Measurements from ENCODE around the gene RNF4.
"Not testable (repeated sequence)": the region's sequence is repeated elsewhere in the genome, so short reads cannot be mapped to it uniquely, and the experiment has no call there.

RNF4 gene

GRCh38 chr4:2461246-2461960 lies 7.5 kb upstream of the RNF4 start:
- Histone ChIP-seq H3K27me3 (ENCODE audit: insufficient read depth, low read length) (no peaks in the 10 kb centered on the region), H3K27ac (ENCODE audit: low read depth, low read length) (no peak overlapping the region), H2AFZ (ENCODE audit: low read length, unreplicated experiment) (no peak overlapping the region), H3K4me1 (ENCODE audit: control insufficient read depth, insufficient read depth, low read length, unreplicated experiment) (peaks cover 5% of the 10 kb centered on the region), H3K79me2 (ENCODE audit: control insufficient read depth, insufficient read depth, low read length, unreplicated experiment) (no peaks in the 10 kb centered on the region), H3K36me3 (ENCODE audit: insufficient read depth, low read length) (no peaks in the 10 kb centered on the region), H3K4me3 (ENCODE audit: low read depth, low read length) (no peak overlapping the region; the same call in 1 of the 2 replicates)

- Histone ChIP-seq H3K27ac (ENCODE audit: low read depth, low read length) (no peak overlapping the region), H3K4me1 (ENCODE audit: control insufficient read depth, insufficient read depth, low read length, unreplicated experiment) (peaks cover 8% of the 10 kb centered on the region), H3K4me3 (ENCODE audit: low read depth, low read length) (peak overlapping the region; percentile 78), H2AFZ (ENCODE audit: low read length, unreplicated experiment) (peak overlapping the region; percentile 70), H3K36me3 (ENCODE audit: insufficient read depth, low read length) (no peaks in the 10 kb centered on the region), H3K27me3 (ENCODE audit: insufficient read depth, low read length) (no peaks in the 10 kb centered on the region), H3K79me2 (ENCODE audit: control insufficient read depth, insufficient read depth, low read length, unreplicated experiment) (no peaks in the 10 kb centered on the region)
Observed at GRCh38 chr4:2462218-2462991, 6.5 kb upstream of the RNF4 start.

- Histone ChIP-seq H3K4me1 (ENCODE audit: control insufficient read depth, insufficient read depth, low read length, unreplicated experiment) (peaks cover 8% of the 10 kb centered on the region), H3K79me2 (ENCODE audit: control insufficient read depth, insufficient read depth, low read length, unreplicated experiment) (peaks cover 7% of the 10 kb centered on the region), H3K36me3 (ENCODE audit: insufficient read depth, low read length) (no peaks in the 10 kb centered on the region), H3K27me3 (ENCODE audit: insufficient read depth, low read length) (no peaks in the 10 kb centered on the region), H3K4me3 (ENCODE audit: low read depth, low read length) (peak overlapping the region; percentile 78), H2AFZ (ENCODE audit: low read length, unreplicated experiment) (no peak overlapping the region), H3K27ac (ENCODE audit: low read depth, low read length) (no peak overlapping the region)
Observed at GRCh38 chr4:2462992-2463762, 5.7 kb upstream of the RNF4 start.

DNA sequence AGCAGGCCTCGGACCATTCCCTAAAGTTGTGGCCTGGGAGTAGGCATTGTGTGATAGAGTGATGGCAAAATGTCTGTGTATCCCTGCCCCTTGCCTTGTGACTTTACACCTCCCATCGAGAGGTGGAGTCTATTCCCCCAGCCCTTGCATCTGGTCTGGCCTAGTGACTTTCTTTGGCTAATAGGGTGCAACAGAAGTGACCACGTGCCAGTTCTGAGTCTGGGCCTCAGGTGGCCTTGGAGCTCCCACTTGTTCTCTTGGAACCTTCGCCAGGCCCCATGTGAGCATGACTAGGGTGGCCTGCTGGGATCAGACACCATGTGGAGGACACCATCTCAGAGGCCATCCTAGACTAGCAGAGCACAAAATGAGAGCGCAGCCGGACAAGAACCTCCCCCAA lies 3.9 kb upstream of the RNF4 start:
- no peaks in the 10 kb centered on the region for H3K27me3 ChIP-seq (ENCODE audit: insufficient read depth, low read length)
- H3K27ac ChIP-seq (ENCODE audit: low read depth, low read length) = no peak overlapping the region
- no peak overlapping the region for H2AFZ ChIP-seq (ENCODE audit: low read length, unreplicated experiment)
- peaks cover 23% of the 10 kb centered on the region for H3K79me2 ChIP-seq (ENCODE audit: control insufficient read depth, insufficient read depth, low read length, unreplicated experiment)
- no peaks in the 10 kb centered on the region for H3K36me3 ChIP-seq (ENCODE audit: insufficient read depth, low read length)
- peaks cover 8% of the 10 kb centered on the region for H3K4me1 ChIP-seq (ENCODE audit: control insufficient read depth, insufficient read depth, low read length, unreplicated experiment)
- no peak overlapping the region for H3K4me3 ChIP-seq (ENCODE audit: low read depth, low read length)

DNA sequence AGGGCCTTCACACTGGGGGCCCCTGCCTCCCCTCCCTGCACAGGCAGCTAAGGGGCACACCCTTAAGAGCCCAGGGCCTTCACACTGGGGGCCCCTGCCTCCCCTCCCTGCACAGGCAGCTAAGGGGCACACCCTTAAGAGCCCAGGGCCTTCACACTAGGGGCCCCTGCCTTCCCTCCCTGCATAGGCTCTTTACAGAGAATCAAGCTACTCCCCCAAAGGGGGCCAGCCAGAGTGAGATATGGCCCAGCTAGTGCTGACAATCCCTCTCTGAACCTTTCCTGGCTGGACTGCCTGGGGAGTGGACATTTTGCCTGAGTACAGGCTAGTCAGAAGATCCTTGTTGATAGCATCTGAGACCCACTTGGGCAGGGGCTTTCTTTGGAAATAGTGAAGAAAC lies 3.4 kb upstream of the RNF4 start:
- peaks cover 28% of the 10 kb centered on the region for H3K79me2 ChIP-seq (ENCODE audit: control insufficient read depth, insufficient read depth, low read length, unreplicated experiment)

DNA sequence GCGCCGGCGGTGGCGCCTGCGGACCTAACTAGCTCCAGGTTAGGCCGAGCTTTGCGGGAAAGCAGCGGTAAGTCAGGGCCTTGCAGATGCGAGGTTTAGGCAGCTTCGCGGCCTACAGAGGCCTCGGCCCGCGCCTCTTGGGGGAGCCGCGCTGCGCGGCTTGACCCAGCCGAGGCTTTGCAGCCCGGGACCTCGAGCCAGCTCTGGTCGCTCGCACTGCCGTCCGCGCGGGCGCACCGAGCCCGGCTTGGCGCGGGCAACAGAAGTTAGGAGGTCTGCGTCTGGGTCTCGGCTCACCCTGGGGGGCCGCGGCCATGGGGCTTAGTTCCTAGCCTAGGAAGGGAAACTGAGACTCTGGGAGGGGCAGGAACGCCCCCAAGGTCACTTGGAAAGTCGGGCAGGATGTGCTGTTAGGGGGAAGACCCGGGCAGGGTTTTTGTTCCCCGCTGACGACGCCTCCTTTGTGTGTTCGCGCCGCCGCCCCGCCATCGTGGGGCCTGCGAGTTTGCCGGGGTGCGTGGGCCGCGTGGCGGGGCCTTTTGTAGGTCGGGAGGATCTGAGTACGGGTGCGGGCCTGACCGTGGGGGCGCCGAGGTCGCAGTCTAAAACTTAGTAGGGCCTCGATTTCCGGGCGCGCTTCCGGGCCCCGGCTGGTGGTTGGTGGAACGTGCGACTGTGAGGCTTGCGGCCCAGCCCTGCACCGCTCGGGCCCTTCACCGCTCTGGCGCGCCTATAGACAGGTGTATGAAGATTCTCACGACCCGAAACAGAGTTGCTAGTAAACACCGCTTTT lies 482 bp downstream of the RNF4 start:
- Histone ChIP-seq H3K79me2 (ENCODE audit: control insufficient read depth, insufficient read depth, low read length, unreplicated experiment) (peaks cover 66% of the 10 kb centered on the region), H2AFZ (ENCODE audit: low read length, unreplicated experiment) (peak overlapping the region; percentile 53)

More for the DNA sequence above, 3.4 kb upstream of the RNF4 start:
- not testable (repeated sequence) for H3K27ac ChIP-seq (ENCODE audit: low read depth, low read length); H3K27me3 ChIP-seq (ENCODE audit: insufficient read depth, low read length); H2AFZ ChIP-seq (ENCODE audit: low read length, unreplicated experiment); H3K36me3 ChIP-seq (ENCODE audit: insufficient read depth, low read length); H3K4me3 ChIP-seq (ENCODE audit: low read depth, low read length)
- peaks cover 12% of the 10 kb centered on the region for H3K4me1 ChIP-seq (ENCODE audit: control insufficient read depth, insufficient read depth, low read length, unreplicated experiment)

GRCh38 chr4:2470791-2471190 lies 1.9 kb downstream of the RNF4 start:
- peaks cover 14% of the 10 kb centered on the region for H3K36me3 ChIP-seq (ENCODE audit: insufficient read depth, low read length)
- no peaks in the 10 kb centered on the region for H3K27me3 ChIP-seq (ENCODE audit: insufficient read depth, low read length)
- no peak overlapping the region for H3K27ac ChIP-seq (ENCODE audit: low read depth, low read length)
- peaks cover 80% of the 10 kb centered on the region for H3K79me2 ChIP-seq (ENCODE audit: control insufficient read depth, insufficient read depth, low read length, unreplicated experiment)
- no peak overlapping the region for H2AFZ ChIP-seq (ENCODE audit: low read length, unreplicated experiment)
- H3K4me3 ChIP-seq (ENCODE audit: low read depth, low read length) = peak overlapping the region; percentile 93
- peaks cover 9% of the 10 kb centered on the region for H3K4me1 ChIP-seq (ENCODE audit: control insufficient read depth, insufficient read depth, low read length, unreplicated experiment)

More for the DNA sequence above, 482 bp downstream of the RNF4 start:
- H3K27ac ChIP-seq (ENCODE audit: low read depth, low read length) = peak overlapping the region; percentile 74
- H3K27me3 ChIP-seq (ENCODE audit: insufficient read depth, low read length) = no peaks in the 10 kb centered on the region
- peaks cover 12% of the 10 kb centered on the region for H3K36me3 ChIP-seq (ENCODE audit: insufficient read depth, low read length)
- peak overlapping the region; percentile 93 for H3K4me3 ChIP-seq (ENCODE audit: low read depth, low read length)
- peaks cover 9% of the 10 kb centered on the region for H3K4me1 ChIP-seq (ENCODE audit: control insufficient read depth, insufficient read depth, low read length, unreplicated experiment)

GRCh38 chr4:2472187-2472586 lies 3.3 kb downstream of the RNF4 start:
- Histone ChIP-seq H3K36me3 (ENCODE audit: insufficient read depth, low read length) (peaks cover 19% of the 10 kb centered on the region), H2AFZ (ENCODE audit: low read length, unreplicated experiment) (no peak overlapping the region), H3K4me3 (ENCODE audit: low read depth, low read length) (no peak overlapping the region), H3K4me1 (ENCODE audit: control insufficient read depth, insufficient read depth, low read length, unreplicated experiment) (peaks cover 6% of the 10 kb centered on the region), H3K27me3 (ENCODE audit: insufficient read depth, low read length) (no peaks in the 10 kb centered on the region), H3K27ac (ENCODE audit: low read depth, low read length) (peak overlapping the region; percentile 34), H3K79me2 (ENCODE audit: control insufficient read depth, insufficient read depth, low read length, unreplicated experiment) (peaks cover 94% of the 10 kb centered on the region)

GRCh38 chr4:2478229-2478628 lies 9.3 kb downstream of the RNF4 start:
- peaks cover 10% of the 10 kb centered on the region; the same call in 1 of the 2 replicates for H3K36me3 ChIP-seq (ENCODE audit: insufficient read depth, low read length)
- H3K27me3 ChIP-seq (ENCODE audit: insufficient read depth, low read length) = no peaks in the 10 kb centered on the region
- no peak overlapping the region for H3K27ac ChIP-seq (ENCODE audit: low read depth, low read length)
- H3K79me2 ChIP-seq (ENCODE audit: control insufficient read depth, insufficient read depth, low read length, unreplicated experiment) = peaks cover 99% of the 10 kb centered on the region
- peaks cover 13% of the 10 kb centered on the region for H3K4me1 ChIP-seq (ENCODE audit: control insufficient read depth, insufficient read depth, low read length, unreplicated experiment)
- H3K4me3 ChIP-seq (ENCODE audit: low read depth, low read length) = no peak overlapping the region
- H2AFZ ChIP-seq (ENCODE audit: low read length, unreplicated experiment) = no peak overlapping the region

- Histone ChIP-seq H3K36me3 (ENCODE audit: insufficient read depth, low read length) (peaks cover 10% of the 10 kb centered on the region; the same call in 1 of the 2 replicates), H3K79me2 (ENCODE audit: control insufficient read depth, insufficient read depth, low read length, unreplicated experiment) (peaks cover 100% of the 10 kb centered on the region), H3K27ac (ENCODE audit: low read depth, low read length) (no peak overlapping the region), H3K27me3 (ENCODE audit: insufficient read depth, low read length) (no peaks in the 10 kb centered on the region), H2AFZ (ENCODE audit: low read length, unreplicated experiment) (no peak overlapping the region), H3K4me3 (ENCODE audit: low read depth, low read length) (no peak overlapping the region), H3K4me1 (ENCODE audit: control insufficient read depth, insufficient read depth, low read length, unreplicated experiment) (peaks cover 18% of the 10 kb centered on the region)
Observed at GRCh38 chr4:2480649-2481048, 11.7 kb downstream of the RNF4 start.

All from ACC112 (cell line).